ENCODE results near the gene PIK3R5. TPM values are rescaled to one million over a fixed set of nuclear protein-coding genes. Genes with fewer than 3 reads are reported as not detected.

Gene PIK3R5, protein sequence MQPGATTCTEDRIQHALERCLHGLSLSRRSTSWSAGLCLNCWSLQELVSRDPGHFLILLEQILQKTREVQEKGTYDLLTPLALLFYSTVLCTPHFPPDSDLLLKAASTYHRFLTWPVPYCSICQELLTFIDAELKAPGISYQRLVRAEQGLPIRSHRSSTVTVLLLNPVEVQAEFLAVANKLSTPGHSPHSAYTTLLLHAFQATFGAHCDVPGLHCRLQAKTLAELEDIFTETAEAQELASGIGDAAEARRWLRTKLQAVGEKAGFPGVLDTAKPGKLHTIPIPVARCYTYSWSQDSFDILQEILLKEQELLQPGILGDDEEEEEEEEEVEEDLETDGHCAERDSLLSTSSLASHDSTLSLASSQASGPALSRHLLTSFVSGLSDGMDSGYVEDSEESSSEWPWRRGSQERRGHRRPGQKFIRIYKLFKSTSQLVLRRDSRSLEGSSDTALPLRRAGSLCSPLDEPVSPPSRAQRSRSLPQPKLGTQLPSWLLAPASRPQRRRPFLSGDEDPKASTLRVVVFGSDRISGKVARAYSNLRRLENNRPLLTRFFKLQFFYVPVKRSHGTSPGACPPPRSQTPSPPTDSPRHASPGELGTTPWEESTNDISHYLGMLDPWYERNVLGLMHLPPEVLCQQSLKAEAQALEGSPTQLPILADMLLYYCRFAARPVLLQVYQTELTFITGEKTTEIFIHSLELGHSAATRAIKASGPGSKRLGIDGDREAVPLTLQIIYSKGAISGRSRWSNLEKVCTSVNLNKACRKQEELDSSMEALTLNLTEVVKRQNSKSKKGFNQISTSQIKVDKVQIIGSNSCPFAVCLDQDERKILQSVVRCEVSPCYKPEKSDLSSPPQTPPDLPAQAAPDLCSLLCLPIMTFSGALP
- total RNA-seq (2014; rRNA removed; shearing (Covaris generic)): not detected in 2 replicates

DNA sequence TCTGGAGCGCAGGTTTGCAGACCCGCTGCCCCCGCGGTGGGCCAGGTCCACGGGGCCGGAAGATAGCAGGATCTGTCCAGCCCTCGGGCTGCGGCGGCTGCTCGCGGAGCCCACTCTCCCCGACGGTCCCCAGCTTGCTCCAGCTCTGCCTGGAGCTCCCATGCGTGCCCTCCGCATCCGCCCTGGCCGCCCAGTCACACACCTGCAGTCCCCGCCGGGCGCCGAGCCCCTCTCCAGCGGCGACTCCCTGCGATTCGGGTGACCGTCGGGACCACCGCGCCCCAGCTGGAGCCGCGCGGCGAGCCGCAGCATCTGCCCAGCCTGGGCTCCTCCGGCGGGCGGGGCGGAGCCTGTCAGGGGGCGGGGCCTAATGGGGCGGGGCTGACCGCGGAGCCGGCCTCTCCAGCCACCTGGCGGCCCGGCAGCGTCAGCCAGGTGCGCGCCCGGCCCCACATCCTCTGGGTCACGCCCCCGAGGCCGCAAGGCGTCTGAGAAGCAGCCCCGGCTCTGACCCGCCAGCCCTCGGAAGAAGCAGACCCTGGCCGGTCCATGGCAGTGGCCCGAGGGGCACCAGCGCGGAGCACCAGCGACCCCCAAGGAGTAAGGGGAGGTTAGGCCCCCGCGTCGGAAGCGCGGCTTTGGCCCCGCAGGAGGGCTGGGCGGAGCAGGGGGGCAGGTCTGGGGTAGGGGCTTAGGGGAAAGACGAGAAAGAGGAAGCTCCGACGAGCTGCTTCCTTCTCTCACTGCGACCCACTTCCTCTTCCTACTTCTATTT lies at the start of gene PIK3R5:
Gene PIK3R5, minus strand, starts transcription at position 314 of the 775 bp plus-strand sequence. CDS start 54,213 bp downstream, outside the sequence.
- no peak within 1 kb of the TSS for H3K27ac ChIP-seq

DNA sequence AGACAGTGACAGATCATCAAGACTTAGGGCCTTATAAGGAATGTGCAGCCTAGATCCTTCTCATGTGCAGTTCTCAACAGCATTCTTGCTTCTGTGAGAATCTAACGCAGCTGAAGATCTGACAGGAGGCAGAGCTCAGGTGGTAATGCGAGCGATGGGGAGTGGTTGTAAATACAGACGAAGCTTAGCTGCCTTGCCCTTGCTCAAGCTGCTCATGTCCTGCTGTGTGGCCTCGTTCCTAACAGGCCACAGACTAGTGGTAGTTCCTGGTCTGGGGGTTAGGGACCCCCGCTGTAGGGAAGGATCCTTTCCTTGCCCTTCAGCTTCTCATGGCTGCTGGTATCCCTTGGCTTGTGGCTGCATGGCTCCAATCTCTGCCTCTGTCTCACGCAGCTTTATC lies 45.5 kb upstream of the PIK3R5 start:
- Histone ChIP-seq H3K9me3 (replicated peaks) (no peaks in the 10 kb centered on the region), H3K27ac (no peak overlapping the region), H3K36me3 (no peaks in the 10 kb centered on the region), H3K4me3 (no peak overlapping the region), H3K4me1 (peaks cover 11% of the 10 kb centered on the region), H3K27me3 (no peaks in the 10 kb centered on the region)
- DNase-seq: no peak

More for the DNA sequence above, at the start of gene PIK3R5:
- H3K9me3 ChIP-seq (replicated peaks): no peaks in the 10 kb centered on the region
- no peaks in the 10 kb centered on the region for H3K27me3 ChIP-seq
- H3K4me3 ChIP-seq: no peak within 1 kb of the TSS
- H3K4me1 ChIP-seq: no peaks in the 10 kb centered on the region
- H3K36me3 ChIP-seq: no peaks in the 10 kb centered on the region
- no peak for DNase-seq

DNA sequence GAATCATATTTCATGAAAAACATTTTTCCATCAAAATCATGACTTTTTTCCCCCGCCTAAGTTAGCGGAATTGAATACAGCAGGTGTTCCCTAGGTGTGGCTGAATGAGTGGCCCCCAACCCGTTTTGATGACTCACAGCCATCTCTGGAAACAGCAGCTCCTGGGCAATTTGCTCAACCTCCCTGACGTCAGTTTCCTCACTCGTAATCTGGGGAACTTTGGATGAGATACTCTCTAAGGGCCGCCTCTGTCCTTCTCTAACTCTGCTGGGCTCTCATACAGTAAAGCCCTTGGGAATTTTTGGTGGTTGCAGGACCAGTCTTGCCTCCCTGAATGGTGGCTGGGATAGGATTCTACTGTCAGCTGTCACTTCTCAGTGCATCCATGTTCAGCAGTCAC lies 44.2 kb upstream of the PIK3R5 start:
- peak; percentile 27 to 56 for DNase-seq
- H3K27me3 ChIP-seq: no peaks in the 10 kb centered on the region
- no peaks in the 10 kb centered on the region for H3K36me3 ChIP-seq
- H3K27ac ChIP-seq: no peak overlapping the region
- peaks cover 11% of the 10 kb centered on the region for H3K4me1 ChIP-seq
- no peak overlapping the region for H3K4me3 ChIP-seq
- no peaks in the 10 kb centered on the region for H3K9me3 ChIP-seq (replicated peaks)

DNA sequence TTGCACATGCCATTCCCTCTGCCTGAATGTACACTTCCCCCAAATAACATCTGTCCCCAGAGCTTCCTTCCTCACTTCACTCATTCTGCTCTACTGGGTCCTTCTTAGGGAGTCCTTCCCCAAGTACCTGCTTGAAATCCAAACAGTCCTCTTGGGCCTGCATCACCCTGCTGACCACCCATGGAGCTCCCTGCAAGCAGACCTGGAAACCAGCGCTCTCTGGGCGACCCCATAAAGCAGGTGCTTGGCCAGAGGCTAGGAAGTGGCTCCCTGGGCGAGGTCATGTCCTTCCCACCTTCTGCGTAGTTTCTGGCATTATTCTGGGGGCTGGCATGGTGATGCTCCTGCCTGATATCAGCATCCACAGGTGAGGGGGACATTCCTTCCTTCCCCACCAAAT lies 43.6 kb upstream of the PIK3R5 start:
- Histone ChIP-seq H3K27ac (no peak overlapping the region), H3K36me3 (no peaks in the 10 kb centered on the region), H3K4me1 (peaks cover 11% of the 10 kb centered on the region), H3K4me3 (no peak overlapping the region), H3K9me3 (replicated peaks) (no peaks in the 10 kb centered on the region), H3K27me3 (no peaks in the 10 kb centered on the region)
- DNase-seq: no peak

DNA sequence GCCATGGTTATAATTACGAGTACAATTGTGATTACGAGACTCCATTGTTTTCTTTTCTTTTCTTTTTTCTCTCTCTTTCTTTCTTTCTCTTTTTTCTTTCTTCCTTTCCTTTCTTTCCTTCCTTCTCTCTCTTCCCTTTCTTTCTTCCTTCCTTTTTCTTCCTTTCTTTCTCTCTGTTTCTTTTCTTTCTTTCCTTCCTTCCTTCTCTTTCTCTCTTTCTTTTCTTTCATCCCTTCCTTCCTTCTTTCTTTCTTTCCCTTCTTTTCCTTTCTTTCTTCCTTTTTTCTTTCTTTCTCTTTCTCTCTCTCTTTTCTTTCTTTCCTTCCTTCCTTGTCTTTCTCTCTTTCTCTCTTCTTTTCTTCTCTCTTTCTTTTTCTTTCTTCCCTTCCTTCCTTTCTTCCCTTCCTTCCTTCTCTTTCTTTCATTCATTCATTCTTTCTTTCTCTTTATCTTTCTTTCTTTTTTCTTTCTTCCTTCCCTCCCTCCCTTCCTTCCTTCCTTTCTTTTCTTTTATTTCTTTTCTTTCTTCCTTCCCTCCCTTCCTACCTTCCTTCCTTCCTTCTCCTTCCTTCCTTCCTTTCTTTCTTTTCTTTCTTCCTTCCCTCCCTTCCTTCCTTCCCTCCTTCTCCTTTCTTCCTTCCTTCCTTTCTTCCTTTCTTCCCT lies 41.7 kb upstream of the PIK3R5 start:
- DNase-seq: no peak
- no peak overlapping the region for H3K4me3 ChIP-seq
- H3K27ac ChIP-seq: no peak overlapping the region
- no peaks in the 10 kb centered on the region for H3K36me3 ChIP-seq
- H3K27me3 ChIP-seq: no peaks in the 10 kb centered on the region
- H3K9me3 ChIP-seq (replicated peaks): no peaks in the 10 kb centered on the region
- H3K4me1 ChIP-seq: peaks cover 11% of the 10 kb centered on the region

DNA sequence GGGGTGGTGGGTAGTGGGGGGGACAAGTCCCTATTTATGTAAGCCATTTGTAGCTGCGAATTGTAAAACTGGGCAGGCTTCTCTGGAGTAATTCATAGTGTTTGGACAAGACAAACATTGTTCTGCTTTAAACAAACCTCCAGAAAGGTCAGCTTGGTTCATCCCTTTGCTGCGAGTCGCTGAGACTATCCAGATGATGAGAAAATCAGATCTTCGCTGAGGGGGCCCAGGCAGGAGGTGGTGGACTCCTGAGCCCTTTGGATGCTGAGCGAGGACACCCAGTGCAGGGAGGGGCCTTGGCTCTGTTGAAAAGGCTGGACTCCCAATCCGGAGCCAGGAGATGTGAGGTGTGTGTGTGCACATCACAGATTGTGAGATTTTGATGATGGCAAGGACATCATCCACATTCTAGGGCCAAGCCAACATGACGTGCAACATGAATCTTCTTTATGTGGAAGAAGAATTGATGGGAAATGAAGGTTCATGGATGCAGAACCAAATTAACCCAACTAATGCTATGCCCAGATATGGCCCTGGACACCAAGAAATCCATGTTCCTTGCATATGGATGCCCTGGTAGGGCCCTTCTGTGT lies 40.8 kb upstream of the PIK3R5 start:
- no peaks in the 10 kb centered on the region for H3K27me3 ChIP-seq
- no peak for DNase-seq
- no peak overlapping the region for H3K4me3 ChIP-seq
- H3K36me3 ChIP-seq: no peaks in the 10 kb centered on the region
- no peak overlapping the region for H3K27ac ChIP-seq
- H3K9me3 ChIP-seq (replicated peaks): no peaks in the 10 kb centered on the region
- H3K4me1 ChIP-seq: peaks cover 11% of the 10 kb centered on the region

DNA sequence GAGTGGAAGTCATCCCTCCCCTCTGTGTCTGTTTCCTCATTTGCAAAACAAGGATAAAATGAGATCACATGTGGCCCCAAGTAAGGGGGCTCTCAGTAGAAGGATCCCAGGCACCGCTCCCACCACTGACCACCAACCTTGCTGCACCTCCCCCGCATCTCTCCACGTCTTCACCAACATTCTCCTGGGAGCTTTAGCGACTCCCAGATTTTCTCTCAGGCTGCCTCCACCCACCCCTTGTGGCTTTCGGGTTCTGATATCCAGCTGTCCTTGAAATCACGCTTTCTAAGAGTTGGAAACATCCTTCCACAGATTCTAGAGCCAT lies 39.4 kb upstream of the PIK3R5 start:
- H3K4me3 ChIP-seq: no peak overlapping the region
- H3K9me3 ChIP-seq (replicated peaks): no peaks in the 10 kb centered on the region
- no peak overlapping the region for H3K27ac ChIP-seq
- DNase-seq: no peak
- H3K4me1 ChIP-seq: peaks cover 7% of the 10 kb centered on the region
- no peaks in the 10 kb centered on the region for H3K27me3 ChIP-seq
- no peaks in the 10 kb centered on the region for H3K36me3 ChIP-seq

DNA sequence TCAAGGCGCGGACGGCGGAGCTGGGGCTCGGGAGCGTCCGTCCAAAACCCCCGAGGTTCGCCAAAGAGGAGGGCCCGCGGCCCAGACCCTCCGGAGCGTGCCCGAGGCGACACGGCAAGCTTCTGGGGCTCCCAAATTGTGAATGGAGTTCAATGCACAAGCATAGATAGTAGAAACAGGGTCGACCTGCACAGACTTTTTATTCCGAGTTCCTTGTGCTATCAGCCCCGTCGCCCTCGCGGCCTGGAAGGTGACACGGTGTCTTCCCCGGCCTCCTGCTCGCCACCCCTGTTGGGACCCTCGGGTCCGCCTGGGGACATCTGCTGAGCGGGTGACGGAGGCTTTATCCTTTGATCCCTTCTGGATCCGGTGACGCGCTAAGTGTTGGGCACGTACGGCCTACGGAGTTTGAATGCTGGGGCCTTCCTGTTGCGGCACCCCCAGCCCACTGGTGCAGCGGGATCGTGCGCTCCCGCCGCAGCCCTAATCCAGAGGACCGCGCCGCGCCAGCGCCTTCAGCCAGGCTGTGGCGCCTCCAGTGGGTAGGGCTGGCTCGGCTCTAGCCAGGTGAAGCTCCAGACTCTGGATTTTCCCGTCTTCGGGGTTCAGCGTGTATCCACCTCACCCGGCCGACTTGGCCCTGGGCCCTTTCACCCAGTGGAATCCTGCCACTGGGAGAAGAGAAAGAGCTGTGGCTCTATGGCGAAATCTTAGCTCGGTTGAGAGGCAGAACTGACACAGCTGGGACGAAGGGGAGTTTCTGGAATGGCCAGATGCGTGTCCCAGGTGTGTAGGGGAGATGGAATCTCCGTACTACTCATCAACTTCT lies 38.8 kb upstream of the PIK3R5 start:
- no peaks in the 10 kb centered on the region for H3K36me3 ChIP-seq
- H3K27me3 ChIP-seq: no peaks in the 10 kb centered on the region
- no peaks in the 10 kb centered on the region for H3K9me3 ChIP-seq (replicated peaks)
- no peak overlapping the region for H3K27ac ChIP-seq
- DNase-seq: no peak
- peaks cover 3% of the 10 kb centered on the region; the same call in 1 of the 2 replicates for H3K4me1 ChIP-seq
- H3K4me3 ChIP-seq: no peak overlapping the region

DNA sequence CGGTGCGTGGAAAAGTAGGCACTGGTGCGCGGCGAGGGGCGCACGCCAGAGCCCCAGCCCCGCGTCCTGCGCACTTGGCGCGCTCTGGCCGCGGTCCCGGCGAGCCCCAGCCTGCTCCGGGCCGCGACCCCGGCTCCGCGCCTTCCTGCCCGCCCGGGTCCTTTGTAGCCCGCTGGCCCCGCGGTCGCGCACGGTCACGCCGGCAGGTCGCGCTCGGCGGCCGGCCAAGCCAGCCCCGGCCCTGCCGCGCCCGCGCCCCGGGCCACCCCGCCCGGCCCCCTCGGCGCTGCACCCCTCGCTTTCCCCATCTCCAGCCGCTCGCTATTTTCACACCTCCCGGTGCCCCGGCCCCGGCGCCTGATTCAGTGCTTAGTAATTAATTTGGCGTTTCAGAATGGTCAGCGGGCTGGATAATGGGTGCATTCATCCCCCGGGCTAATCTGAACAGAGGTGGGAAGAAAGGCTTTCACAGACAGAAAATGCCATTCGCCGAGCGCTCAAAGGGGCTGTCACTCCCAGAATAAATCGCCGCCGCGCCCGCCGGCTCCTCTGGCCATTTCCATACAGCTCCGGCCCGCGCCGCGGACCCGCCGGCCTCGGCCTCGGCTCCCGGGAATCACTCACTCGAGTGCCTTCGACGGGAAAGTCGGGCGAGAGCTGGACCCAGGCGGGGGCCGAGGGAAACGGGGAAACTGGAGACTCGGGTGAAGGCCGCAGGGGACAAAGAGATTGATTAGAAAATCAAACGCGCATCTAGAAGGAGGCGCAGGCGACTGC lies 38.0 kb upstream of the PIK3R5 start:
- H3K9me3 ChIP-seq (replicated peaks): no peaks in the 10 kb centered on the region
- no peak overlapping the region for H3K27ac ChIP-seq
- no peak for DNase-seq
- no peaks in the 10 kb centered on the region for H3K4me1 ChIP-seq
- H3K27me3 ChIP-seq: no peaks in the 10 kb centered on the region
- H3K36me3 ChIP-seq: no peaks in the 10 kb centered on the region
- H3K4me3 ChIP-seq: no peak overlapping the region

DNA sequence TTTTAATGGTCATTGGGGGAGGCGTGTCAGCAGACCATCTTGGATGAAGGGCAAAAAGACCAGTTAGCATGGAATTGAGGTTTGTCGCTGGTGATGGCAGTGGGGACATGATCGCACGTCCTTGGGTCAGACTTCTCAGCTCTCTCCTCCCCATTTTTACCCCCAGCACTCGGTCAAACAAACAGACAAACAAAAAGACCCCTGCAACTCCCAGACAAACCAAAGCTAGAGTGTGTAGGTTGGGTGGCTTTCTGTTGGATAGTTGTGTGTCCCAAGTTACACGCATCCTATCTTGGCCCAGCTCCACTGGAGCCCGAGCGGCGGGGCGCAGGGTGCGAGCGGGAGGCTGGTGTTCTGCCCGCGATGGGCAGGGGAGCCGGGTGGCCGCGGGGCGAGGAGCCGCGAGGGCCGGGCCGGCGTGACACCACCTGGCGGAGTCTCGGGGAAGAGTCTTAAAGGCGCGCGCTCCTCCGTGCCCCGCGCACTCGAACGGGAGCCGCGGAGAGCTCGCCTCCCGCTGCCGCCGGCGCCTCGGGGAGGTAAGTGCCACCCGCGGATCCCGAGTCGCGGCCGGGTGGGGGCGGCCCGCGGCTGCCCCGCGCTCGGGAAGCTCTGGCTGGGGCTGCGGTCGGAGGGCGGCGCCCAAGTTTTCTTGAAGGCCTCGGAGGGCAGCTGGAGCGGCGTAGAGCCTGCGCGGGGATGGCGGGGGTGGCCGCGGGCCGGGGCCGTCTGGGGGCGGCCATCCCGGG lies 37.3 kb upstream of the PIK3R5 start:
- H3K4me1 ChIP-seq: no peaks in the 10 kb centered on the region
- no peaks in the 10 kb centered on the region for H3K27me3 ChIP-seq
- DNase-seq: no peak
- H3K4me3 ChIP-seq: no peak overlapping the region
- no peaks in the 10 kb centered on the region for H3K36me3 ChIP-seq
- no peak overlapping the region for H3K27ac ChIP-seq
- no peaks in the 10 kb centered on the region for H3K9me3 ChIP-seq (replicated peaks)

DNA sequence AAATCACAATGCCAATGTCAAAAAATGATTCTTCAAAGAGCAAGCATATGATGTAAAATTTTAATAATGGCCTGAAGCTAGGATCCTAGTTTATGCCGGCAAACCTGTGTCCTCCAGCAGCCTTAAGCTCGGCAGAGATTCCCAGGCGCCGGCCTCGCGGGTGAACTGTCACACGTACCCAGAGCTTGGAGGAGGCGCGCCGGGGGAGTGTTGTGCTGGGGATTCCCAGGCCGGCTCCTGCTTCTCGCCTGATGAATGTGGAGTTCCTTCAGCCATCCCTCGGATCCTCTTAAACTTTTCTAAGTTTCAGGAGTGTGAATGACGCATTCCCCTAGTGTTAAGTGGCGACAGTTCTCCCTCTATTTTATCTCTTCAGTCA lies 36.7 kb upstream of the PIK3R5 start:
- Histone ChIP-seq H3K36me3 (no peaks in the 10 kb centered on the region), H3K4me1 (no peaks in the 10 kb centered on the region), H3K4me3 (no peak overlapping the region), H3K9me3 (replicated peaks) (no peaks in the 10 kb centered on the region), H3K27me3 (no peaks in the 10 kb centered on the region), H3K27ac (no peak overlapping the region)
- no peak for DNase-seq

DNA sequence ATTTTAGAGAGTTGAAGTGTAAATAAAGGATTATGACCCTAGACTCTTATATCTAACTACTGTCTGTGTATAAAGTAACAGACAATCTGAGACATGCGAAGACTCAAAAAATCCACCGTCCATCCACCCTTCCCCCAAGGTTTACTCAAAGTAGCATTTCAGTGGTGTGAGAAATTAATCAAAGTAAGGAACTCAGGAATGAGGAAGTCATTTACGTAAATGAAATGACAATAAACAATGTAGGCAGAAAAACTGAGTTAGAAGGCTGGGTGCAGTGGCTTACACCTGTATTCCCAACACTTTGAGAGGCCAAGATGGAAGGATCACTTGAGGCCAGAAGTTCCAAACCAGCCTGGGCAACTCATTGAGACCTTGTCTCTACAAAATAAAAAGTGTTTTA lies 36.1 kb upstream of the PIK3R5 start:
- DNase-seq: no peak
- no peak overlapping the region for H3K27ac ChIP-seq
- no peaks in the 10 kb centered on the region for H3K9me3 ChIP-seq (replicated peaks)
- H3K4me1 ChIP-seq: peaks cover 2% of the 10 kb centered on the region; the same call in 1 of the 2 replicates
- H3K36me3 ChIP-seq: no peaks in the 10 kb centered on the region
- H3K27me3 ChIP-seq: no peaks in the 10 kb centered on the region
- H3K4me3 ChIP-seq: no peak overlapping the region

Measured in SJCRH30 (cell line).